Astrocyte of the cerebellum (primary cell): ENCODE data around the gene PSME3.
A peak's percentile ranks its signal among the peaks of the same experiment; 100 is the strongest.

Experiments
- DNase-seq: peaks from one replicate; pipeline ENCODE4 v3.0.0-alpha.2; 2011; ENCODE audit warnings: low read depth
- H3K4me3 ChIP-seq: 2 replicates; pipeline ENCODE4 v1.5.1; 2011; ENCODE audit warnings: mild to moderate bottlenecking, low read depth, low read length, moderate library complexity
- CTCF ChIP-seq: IDR thresholded peaks from 2 replicates; pipeline ENCODE4 v1.5.1; 2012; ENCODE audit warnings: low read length, low read depth, moderate library complexity, mild to moderate bottlenecking; ENCODE audit errors: missing control alignments
- in situ Hi-C: cut with HindIII; loops from 2 replicates; pipeline ENCODE4 v1.10.0; 2017; ENCODE audit warnings: low sequenced_read_pairs

PSME3 gene

GRCh38 chr17:42830971-42831370 is 2.2 kb upstream of the PSME3 start:
- DNase-seq: no peak
- no peak overlapping the region for H3K4me3 ChIP-seq
- no peak for TF ChIP-seq CTCF
- in situ Hi-C loops: no loop called here

GRCh38 chr17:42832213-42832933 is 824 bp upstream of the PSME3 start:
- in situ Hi-C loops: no loop called here

GRCh38 chr17:42833767-42834422 is 698 bp downstream of the PSME3 start:
- TF ChIP-seq CTCF: no peak
- DNase-seq: no peak
- in situ Hi-C loops: no loop called here
- H3K4me3 ChIP-seq: peak overlapping the region; percentile 99

More at GRCh38 chr17:42832213-42832933, 824 bp upstream of the PSME3 start:
- H3K4me3 ChIP-seq: peak overlapping the region; percentile 99
- TF ChIP-seq CTCF: no peak
- DNase-seq: no peak

GRCh38 chr17:42835732-42836131 is 2.5 kb downstream of the PSME3 start:
- in situ Hi-C loops: loop anchor here (5.0 kb wide), 1 partner anchor 47 kb away; no protein-coding TSS in a partner anchor
- TF ChIP-seq CTCF: no peak
- H3K4me3 ChIP-seq: no peak overlapping the region
- no peak for DNase-seq

- no peak overlapping the region for H3K4me3 ChIP-seq
- no peak for TF ChIP-seq CTCF
- DNase-seq: no peak
- in situ Hi-C loops: no loop called here
These were observed 8.9 kb downstream of the PSME3 start for GRCh38 chr17:42841975-42842685.

GRCh38 chr17:42843358-42843934 is 10.2 kb downstream of the PSME3 start:
- peak; percentile 100 for TF ChIP-seq CTCF
- peak; percentile 62 for DNase-seq
- no peak overlapping the region for H3K4me3 ChIP-seq
- in situ Hi-C loops: no loop called here
